ENCODE results near the gene FTH1. TPM values are rescaled to one million over a fixed set of nuclear protein-coding genes. Genes with fewer than 3 reads are reported as not detected.

Gene FTH1
- polyA plus RNA-seq, 1 donor from 2014 or later, result 597 TPM

GRCh38 chr11:61962213-61963015 is 5.0 kb downstream of the FTH1 start:
- Histone ChIP-seq H3K27ac (ENCODE audit: low read length) (no peak overlapping the region), H3K9ac (ENCODE audit: low read length) (no peak overlapping the region), H3K9me3 (ENCODE audit: low read length) (no peaks in the 10 kb centered on the region), H3K36me3 (ENCODE audit: insufficient read depth, low read length) (peaks cover 17% of the 10 kb centered on the region), H3K79me2 (replicated peaks; ENCODE audit: insufficient read depth, low read length) (peaks cover 23% of the 10 kb centered on the region), H4K20me1 (ENCODE audit: insufficient read depth) (no peaks in the 10 kb centered on the region), H3K4me3 (ENCODE audit: low read length) (no peak overlapping the region), H3K27me3 (ENCODE audit: insufficient read depth, low read depth, low read length) (no peaks in the 10 kb centered on the region), H2AFZ (ENCODE audit: low read depth, low read length) (no peak overlapping the region), H3F3A (ENCODE audit: insufficient read depth, low read length, poor library complexity, severe bottlenecking) (no peaks in the 10 kb centered on the region), H3K4me2 (ENCODE audit: low read length) (no peak overlapping the region), H3K9me2 (ENCODE audit: insufficient read depth, low read length) (no peaks in the 10 kb centered on the region)
- TF ChIP-seq REST (IDR thresholded peaks at IDR 0.05; ENCODE audit: borderline replicate concordance) (no peak), EZH2 (IDR thresholded peaks at IDR 0.05; ENCODE audit: borderline replicate concordance, insufficient read depth, low read length, poor library complexity, severe bottlenecking) (no peak), SMC3 (conservative IDR thresholded peaks at IDR 0.05; ENCODE audit: poor library complexity) (no peak), MXI1 (conservative IDR thresholded peaks at IDR 0.05; ENCODE audit: poor library complexity, severe bottlenecking) (no peak), EP300 (conservative IDR thresholded peaks at IDR 0.05; ENCODE audit: poor library complexity, severe bottlenecking) (no peak), CTCF (IDR thresholded peaks at IDR 0.05; ENCODE audit: poor library complexity, severe bottlenecking) (no peak), POLR2AphosphoS5 (IDR thresholded peaks at IDR 0.05) (no peak), TAF1 (IDR thresholded peaks at IDR 0.05; ENCODE audit: low read depth) (no peak), RAD21 (conservative IDR thresholded peaks at IDR 0.05) (no peak)

GRCh38 chr11:61961570-61962212 is 5.7 kb downstream of the FTH1 start:
- H4K20me1 ChIP-seq (ENCODE audit: insufficient read depth), result no peaks in the 10 kb centered on the region

More at GRCh38 chr11:61961570-61962212, 5.7 kb downstream of the FTH1 start:
- H2AFZ ChIP-seq (ENCODE audit: low read depth, low read length), result no peak overlapping the region
- H3K27ac ChIP-seq (ENCODE audit: low read length), result no peak overlapping the region
- H3K9me2 ChIP-seq (ENCODE audit: insufficient read depth, low read length), result no peaks in the 10 kb centered on the region
- no peak overlapping the region for H3K4me3 ChIP-seq (ENCODE audit: low read length)
- H3F3A ChIP-seq (ENCODE audit: insufficient read depth, low read length, poor library complexity, severe bottlenecking), result no peaks in the 10 kb centered on the region
- peaks cover 20% of the 10 kb centered on the region for H3K79me2 ChIP-seq (replicated peaks; ENCODE audit: insufficient read depth, low read length)
- H3K4me2 ChIP-seq (ENCODE audit: low read length), result no peak overlapping the region
- no peak overlapping the region for H3K9ac ChIP-seq (ENCODE audit: low read length)
- H3K27me3 ChIP-seq (ENCODE audit: insufficient read depth, low read depth, low read length), result no peaks in the 10 kb centered on the region
- no peaks in the 10 kb centered on the region for H3K9me3 ChIP-seq (ENCODE audit: low read length)
- peaks cover 17% of the 10 kb centered on the region for H3K36me3 ChIP-seq (ENCODE audit: insufficient read depth, low read length)
- TF ChIP-seq TAF1 (IDR thresholded peaks at IDR 0.05; ENCODE audit: low read depth) (no peak), MXI1 (conservative IDR thresholded peaks at IDR 0.05; ENCODE audit: poor library complexity, severe bottlenecking) (no peak), REST (IDR thresholded peaks at IDR 0.05; ENCODE audit: borderline replicate concordance) (no peak), EP300 (conservative IDR thresholded peaks at IDR 0.05; ENCODE audit: poor library complexity, severe bottlenecking) (no peak), SMC3 (conservative IDR thresholded peaks at IDR 0.05; ENCODE audit: poor library complexity) (no peak), EZH2 (IDR thresholded peaks at IDR 0.05; ENCODE audit: borderline replicate concordance, insufficient read depth, low read length, poor library complexity, severe bottlenecking) (no peak), RAD21 (conservative IDR thresholded peaks at IDR 0.05) (no peak)
